Effector memory CD4-positive, alpha-beta T cell (primary cell): ENCODE measurements around the gene PAWR.
"Not testable (repeated sequence)": the region's sequence is repeated elsewhere in the genome, so short reads cannot be mapped to it uniquely, and the experiment has no call there.

Experiments used
- DNase-seq, 3 donors: peaks; one replicate each; pipeline ENCODE4 v3.0.0-alpha.2; 2020
- H3K27ac ChIP-seq: 2 replicates; pipeline ENCODE4 v1.7.0; 2013; ENCODE audit warnings: mild to moderate bottlenecking, low read length, moderate library complexity; ENCODE audit not compliant: insufficient read depth, poor library complexity, severe bottlenecking
- H3K27me3 ChIP-seq: replicated peaks from 2 replicates; pipeline ENCODE4 v1.7.0; 2013; ENCODE audit warnings: mild to moderate bottlenecking, low read length; ENCODE audit not compliant: insufficient read depth, control insufficient read depth, poor library complexity, severe bottlenecking
- H3K36me3 ChIP-seq: 2 replicates; pipeline ENCODE4 v1.7.0; 2013; ENCODE audit warnings: mild to moderate bottlenecking, low read length, moderate library complexity; ENCODE audit not compliant: control insufficient read depth, insufficient read depth
- H3K4me1 ChIP-seq: 2 replicates; pipeline ENCODE4 v1.7.0; 2013; ENCODE audit warnings: low read length, mild to moderate bottlenecking; ENCODE audit not compliant: control insufficient read depth, insufficient read depth, poor library complexity, severe bottlenecking
- H3K4me3 ChIP-seq: 2 replicates; pipeline ENCODE4 v1.7.0; 2013; ENCODE audit warnings: low read length, low read depth, mild to moderate bottlenecking; ENCODE audit not compliant: insufficient read depth, poor library complexity, severe bottlenecking
- H3K9me3 ChIP-seq: 2 replicates; pipeline ENCODE4 v1.7.0; 2013; ENCODE audit warnings: mild to moderate bottlenecking, low read length, moderate library complexity; ENCODE audit not compliant: control insufficient read depth

Gene PAWR

GRCh38 chr12:79687711-79688260, 3.0 kb downstream of the PAWR start:
- H3K9me3 ChIP-seq: no peaks in the 10 kb centered on the region
- H3K27me3 ChIP-seq: peaks cover 19% of the 10 kb centered on the region
- no peaks in the 10 kb centered on the region for H3K36me3 ChIP-seq
- H3K4me1 ChIP-seq: no peaks in the 10 kb centered on the region
- H3K4me3 ChIP-seq: no peak overlapping the region
- DNase-seq: no peak
- H3K27ac ChIP-seq: no peak overlapping the region

GRCh38 chr12:79686171-79686570, 4.6 kb downstream of the PAWR start:
- no peak for DNase-seq
- Histone ChIP-seq H3K27me3 (peaks cover 13% of the 10 kb centered on the region), H3K36me3 (no peaks in the 10 kb centered on the region), H3K9me3 (no peaks in the 10 kb centered on the region), H3K4me1 (no peaks in the 10 kb centered on the region), H3K27ac (no peak overlapping the region), H3K4me3 (no peak overlapping the region)

GRCh38 chr12:79685068-79685467, 5.7 kb downstream of the PAWR start:
- Histone ChIP-seq H3K27me3 (peaks cover 8% of the 10 kb centered on the region), H3K4me3 (no peak overlapping the region), H3K9me3 (no peaks in the 10 kb centered on the region), H3K36me3 (no peaks in the 10 kb centered on the region), H3K4me1 (no peaks in the 10 kb centered on the region), H3K27ac (no peak overlapping the region)
- no peak for DNase-seq

GRCh38 chr12:79684338-79684737, 6.4 kb downstream of the PAWR start:
- H3K27ac ChIP-seq, H3K4me3 ChIP-seq, H3K9me3 ChIP-seq, DNase-seq, H3K27me3 ChIP-seq, H3K4me1 ChIP-seq, H3K36me3 ChIP-seq: not testable (repeated sequence)

- Histone ChIP-seq H3K4me3 (no peak overlapping the region), H3K36me3 (no peaks in the 10 kb centered on the region), H3K27ac (no peak overlapping the region), H3K27me3 (no peaks in the 10 kb centered on the region), H3K4me1 (no peaks in the 10 kb centered on the region), H3K9me3 (no peaks in the 10 kb centered on the region)
- no peak for DNase-seq
Observed at GRCh38 chr12:79682593-79682992, 8.2 kb downstream of the PAWR start.

GRCh38 chr12:79681008-79681590, 9.7 kb downstream of the PAWR start:
- no peak for DNase-seq
- H3K4me1 ChIP-seq: no peaks in the 10 kb centered on the region
- H3K9me3 ChIP-seq: no peaks in the 10 kb centered on the region
- H3K36me3 ChIP-seq: no peaks in the 10 kb centered on the region
- no peak overlapping the region for H3K27ac ChIP-seq
- no peak overlapping the region for H3K4me3 ChIP-seq
- H3K27me3 ChIP-seq: no peaks in the 10 kb centered on the region

GRCh38 chr12:79680051-79680450, 10.7 kb downstream of the PAWR start:
- DNase-seq: no peak
- Histone ChIP-seq H3K4me3 (no peak overlapping the region), H3K4me1 (no peaks in the 10 kb centered on the region), H3K36me3 (no peaks in the 10 kb centered on the region), H3K27me3 (no peaks in the 10 kb centered on the region), H3K9me3 (no peaks in the 10 kb centered on the region), H3K27ac (no peak overlapping the region)

- no peak for DNase-seq
- no peak overlapping the region for H3K27ac ChIP-seq
- no peak overlapping the region for H3K4me3 ChIP-seq
- no peaks in the 10 kb centered on the region for H3K9me3 ChIP-seq
- H3K27me3 ChIP-seq: no peaks in the 10 kb centered on the region
- no peaks in the 10 kb centered on the region for H3K4me1 ChIP-seq
- H3K36me3 ChIP-seq: no peaks in the 10 kb centered on the region
Observed at GRCh38 chr12:79678306-79678705, 12.5 kb downstream of the PAWR start.

- Histone ChIP-seq H3K36me3 (no peaks in the 10 kb centered on the region), H3K27me3 (no peaks in the 10 kb centered on the region), H3K4me3 (no peak overlapping the region), H3K9me3 (no peaks in the 10 kb centered on the region), H3K4me1 (no peaks in the 10 kb centered on the region), H3K27ac (no peak overlapping the region)
- no peak for DNase-seq
Observed at GRCh38 chr12:79677672-79678071, 13.1 kb downstream of the PAWR start.

- Histone ChIP-seq H3K27ac (no peak overlapping the region), H3K4me3 (no peak overlapping the region), H3K4me1 (no peaks in the 10 kb centered on the region), H3K9me3 (no peaks in the 10 kb centered on the region), H3K36me3 (no peaks in the 10 kb centered on the region), H3K27me3 (no peaks in the 10 kb centered on the region)
- no peak for DNase-seq
Observed at GRCh38 chr12:79676579-79676978, 14.2 kb downstream of the PAWR start.
